Measurements from ENCODE around the gene TXNRD1.

- TF ChIP-seq, protein P1, sequence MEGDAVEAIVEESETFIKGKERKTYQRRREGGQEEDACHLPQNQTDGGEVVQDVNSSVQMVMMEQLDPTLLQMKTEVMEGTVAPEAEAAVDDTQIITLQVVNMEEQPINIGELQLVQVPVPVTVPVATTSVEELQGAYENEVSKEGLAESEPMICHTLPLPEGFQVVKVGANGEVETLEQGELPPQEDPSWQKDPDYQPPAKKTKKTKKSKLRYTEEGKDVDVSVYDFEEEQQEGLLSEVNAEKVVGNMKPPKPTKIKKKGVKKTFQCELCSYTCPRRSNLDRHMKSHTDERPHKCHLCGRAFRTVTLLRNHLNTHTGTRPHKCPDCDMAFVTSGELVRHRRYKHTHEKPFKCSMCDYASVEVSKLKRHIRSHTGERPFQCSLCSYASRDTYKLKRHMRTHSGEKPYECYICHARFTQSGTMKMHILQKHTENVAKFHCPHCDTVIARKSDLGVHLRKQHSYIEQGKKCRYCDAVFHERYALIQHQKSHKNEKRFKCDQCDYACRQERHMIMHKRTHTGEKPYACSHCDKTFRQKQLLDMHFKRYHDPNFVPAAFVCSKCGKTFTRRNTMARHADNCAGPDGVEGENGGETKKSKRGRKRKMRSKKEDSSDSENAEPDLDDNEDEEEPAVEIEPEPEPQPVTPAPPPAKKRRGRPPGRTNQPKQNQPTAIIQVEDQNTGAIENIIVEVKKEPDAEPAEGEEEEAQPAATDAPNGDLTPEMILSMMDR (IDR thresholded peaks at IDR 0.05; ENCODE audit: insufficient read depth, low read depth, low read length): no peak
- TF ChIP-seq EZH2 (IDR thresholded peaks at IDR 0.05; ENCODE audit: insufficient read depth, low read length): no peak
These were observed 98.6 kb downstream of the TXNRD1 start for GRCh38 chr12:104314242-104314614.

Measured in astrocyte (in vitro differentiated cells and primary cell).